ENCODE measurements around the gene NOVA2. TPM values are rescaled to one million over a fixed set of nuclear protein-coding genes. Genes with fewer than 3 reads are reported as not detected.

NOVA2 gene
- total and polyA plus RNA-seq, 2 donors from 2014 or later: 0.95 to 8.5 TPM

- no peak within 1 kb of the TSS for H3K9ac ChIP-seq (ENCODE audit: low read length in 3 of 3)
- H3K4me1 ChIP-seq (ENCODE audit: control insufficient read depth in 2 of 3, insufficient read depth in 2 of 3, low read depth in 1 of 3, low read length in 3 of 3): no peaks in the 10 kb centered on the region
- no peak for FAIRE-seq
- no peak within 1 kb of the TSS for H3K27ac ChIP-seq (ENCODE audit: low read depth in 2 of 2, low read length in 2 of 2)
- H3K9me3 ChIP-seq (ENCODE audit: control insufficient read depth in 2 of 3, insufficient read depth in 1 of 3, low read length in 3 of 3): no peaks in the 10 kb centered on the region
- no peak within 1 kb of the TSS for H3K4me3 ChIP-seq (ENCODE audit: low read length in 3 of 3)
- peak in 1 of 5 donors; percentile 38 for DNase-seq
- H3K27me3 ChIP-seq (ENCODE audit: control insufficient read depth, insufficient read depth, low read length): no peaks in the 10 kb centered on the region
- no peak for TF ChIP-seq CTCF (IDR thresholded peaks at IDR 0.05; ENCODE audit: borderline replicate concordance, extremely low read depth, insufficient read depth)
- intact Hi-C loops (cut with DNase I): loop anchor here (10.0 kb wide), 1 partner anchor 242 kb away; no protein-coding TSS in a partner anchor
- H3K36me3 ChIP-seq (ENCODE audit: control insufficient read depth in 2 of 3, insufficient read depth in 3 of 3, low read length in 3 of 3): no peaks in the 10 kb centered on the region
These were observed 49.0 kb upstream of the NOVA2 start, which contains the start of gene PGLYRP1 for GRCh38 chr19:46022431-46023310. Gene PGLYRP1 (minus strand): TSS chr19:46023053. CDS start chr19:46023021, 32 bp downstream.

GRCh38 chr19:46022061-46022430, 48.4 kb upstream of the NOVA2 start:
- no peaks in the 10 kb centered on the region for H3K36me3 ChIP-seq (ENCODE audit: control insufficient read depth in 2 of 3, insufficient read depth in 3 of 3, low read length in 3 of 3)
- DNase-seq: peak in 1 of 5 donors; percentile 33
- FAIRE-seq: no peak
- H3K4me3 ChIP-seq (ENCODE audit: low read length in 3 of 3): no peak overlapping the region
- no peak for TF ChIP-seq CTCF (IDR thresholded peaks at IDR 0.05; ENCODE audit: borderline replicate concordance, extremely low read depth, insufficient read depth)
- no peak overlapping the region for H3K27ac ChIP-seq (ENCODE audit: low read depth in 2 of 2, low read length in 2 of 2)
- no peaks in the 10 kb centered on the region for H3K27me3 ChIP-seq (ENCODE audit: control insufficient read depth, insufficient read depth, low read length)
- H3K9ac ChIP-seq (ENCODE audit: low read length in 3 of 3): no peak overlapping the region
- intact Hi-C loops (cut with DNase I): loop anchor here (10.0 kb wide), 1 partner anchor 243 kb away; no protein-coding TSS in a partner anchor
- H3K4me1 ChIP-seq (ENCODE audit: control insufficient read depth in 2 of 3, insufficient read depth in 2 of 3, low read depth in 1 of 3, low read length in 3 of 3): no peaks in the 10 kb centered on the region
- H3K9me3 ChIP-seq (ENCODE audit: control insufficient read depth in 2 of 3, insufficient read depth in 1 of 3, low read length in 3 of 3): no peaks in the 10 kb centered on the region

- H3K4me3 ChIP-seq (ENCODE audit: low read length in 3 of 3): no peak overlapping the region
- H3K36me3 ChIP-seq (ENCODE audit: control insufficient read depth in 2 of 3, insufficient read depth in 3 of 3, low read length in 3 of 3): no peaks in the 10 kb centered on the region
- TF ChIP-seq CTCF (IDR thresholded peaks at IDR 0.05; ENCODE audit: borderline replicate concordance, extremely low read depth, insufficient read depth): no peak
- no peaks in the 10 kb centered on the region for H3K27me3 ChIP-seq (ENCODE audit: control insufficient read depth, insufficient read depth, low read length)
- no peak overlapping the region for H3K9ac ChIP-seq (ENCODE audit: low read length in 3 of 3)
- intact Hi-C loops (cut with DNase I): loop anchor here (10.0 kb wide), 1 partner anchor 243 kb away; no protein-coding TSS in a partner anchor
- no peaks in the 10 kb centered on the region for H3K4me1 ChIP-seq (ENCODE audit: control insufficient read depth in 2 of 3, insufficient read depth in 2 of 3, low read depth in 1 of 3, low read length in 3 of 3)
- no peak for FAIRE-seq
- DNase-seq: peak in 1 of 5 donors; percentile 30
- H3K27ac ChIP-seq (ENCODE audit: low read depth in 2 of 2, low read length in 2 of 2): no peak overlapping the region
- H3K9me3 ChIP-seq (ENCODE audit: control insufficient read depth in 2 of 3, insufficient read depth in 1 of 3, low read length in 3 of 3): no peaks in the 10 kb centered on the region
These were observed 47.9 kb upstream of the NOVA2 start for GRCh38 chr19:46021531-46022041.
